Fibroblast of lung (primary cell): ENCODE data around the gene PMM1. TPM values are rescaled to one million over a fixed set of nuclear protein-coding genes. Genes with fewer than 3 reads are reported as not detected.

Experiments used
- DNase-seq, 2 donors: peaks; one replicate each; pipeline versions ENCODE4 v3.0.0 to v3.0.0-alpha.2; 2010; ENCODE audit warnings: low read depth in 2 of 2
- H2AFZ ChIP-seq: 2 replicates; pipeline ENCODE4 v1.5.1; 2012; ENCODE audit warnings: low read length, control low read depth, inconsistent platforms
- H3K27ac ChIP-seq: 2 replicates; pipeline ENCODE4 v1.5.1; 2011; ENCODE audit warnings: low read length, control low read depth; ENCODE audit not compliant: insufficient read depth
- H3K27me3 ChIP-seq: 2 replicates; pipeline ENCODE4 v1.5.1; 2011; ENCODE audit warnings: mild to moderate bottlenecking, low read length; ENCODE audit not compliant: control insufficient read depth, insufficient read depth
- H3K36me3 ChIP-seq: 2 replicates; pipeline ENCODE4 v1.5.1; 2011; ENCODE audit warnings: low read length; ENCODE audit not compliant: control insufficient read depth, insufficient read depth
- H3K4me1 ChIP-seq: 2 replicates; pipeline ENCODE4 v1.5.1; 2011; ENCODE audit warnings: low read length; ENCODE audit not compliant: control insufficient read depth, insufficient read depth; ENCODE audit errors: extremely low read depth
- H3K4me2 ChIP-seq: 2 replicates; pipeline ENCODE4 v1.5.1; 2011; ENCODE audit warnings: low read length, control low read depth; ENCODE audit not compliant: insufficient read depth; ENCODE audit errors: extremely low read depth
- H3K4me3 ChIP-seq, 4 experiments: fragments of 200-600 bp in 1 of 4; sonication (generic) in 1 of 4; replicated peaks in 1 of 4; 2 replicates each; pipeline ENCODE4 v1.5.1; 2011 to 2016; ENCODE audit warnings: low read length in 4 of 4, low read depth in 3 of 4, mild to moderate bottlenecking in 3 of 4, control low read depth in 2 of 4, inconsistent platforms in 1 of 4, mixed read lengths in 1 of 4; ENCODE audit not compliant: insufficient read depth in 1 of 4; ENCODE audit errors: control extremely low read depth in 1 of 4
- H3K79me2 ChIP-seq: 2 replicates; pipeline ENCODE4 v1.5.1; 2012; ENCODE audit warnings: mild to moderate bottlenecking, low read length, inconsistent platforms; ENCODE audit not compliant: control insufficient read depth, insufficient read depth
- H3K9ac ChIP-seq: 2 replicates; pipeline ENCODE4 v1.5.1; 2011; ENCODE audit warnings: mild to moderate bottlenecking, low read length, control low read depth; ENCODE audit not compliant: insufficient read depth
- H3K9me3 ChIP-seq: 2 replicates; pipeline ENCODE4 v1.5.1; 2012; ENCODE audit warnings: low read depth, low read length; ENCODE audit not compliant: control insufficient read depth, insufficient read depth
- H4K20me1 ChIP-seq: 2 replicates; pipeline ENCODE4 v1.5.1; 2011; ENCODE audit warnings: low read length; ENCODE audit not compliant: control insufficient read depth, insufficient read depth; ENCODE audit errors: extremely low read depth
- CTCF ChIP-seq, 2 donors: IDR thresholded peaks in 1 of 2; conservative IDR thresholded peaks in 1 of 2; 1 replicate in 1 of 2; 2 replicates in 1 of 2; pipeline ENCODE4 v1.5.1; 2011 to 2012; ENCODE audit warnings: low read length in 2 of 2, control low read depth in 1 of 2, inconsistent platforms in 1 of 2, low read depth in 1 of 2, mild to moderate bottlenecking in 1 of 2
- EZH2 ChIP-seq: IDR thresholded peaks from 2 replicates; pipeline ENCODE4 v1.5.1; 2012; ENCODE audit warnings: low read length, control low read depth, mild to moderate bottlenecking; ENCODE audit errors: missing control alignments
- polyA plus RNA-seq, 2 donors: library from polyadenylated mRNA; depleted of rRNA in 1 of 2; stranded (reverse) in 1 of 2; unstranded in 1 of 2; fragments of >200 nt; gene quantifications; 2 replicates each; pipeline ENCODE4 v1.2.1, GENCODE V29; 2011 to 2012; ENCODE audit warnings: missing spikeins in 1 of 2
- total RNA-seq: library from RNA; depleted of rRNA; stranded (reverse); fragments of >200 nt; gene quantifications from 2 replicates; pipeline ENCODE4 v1.2.1, GENCODE V29; 2014

Gene PMM1
- total and polyA plus RNA-seq, 2 donors (not counting 1 experiment from before 2014, with no cell fraction given): 32.4 to 110 TPM

GRCh38 chr22:41587347-41587723 is 2.3 kb downstream of the PMM1 start:
- H3K4me2 ChIP-seq: no peak overlapping the region
- H3K79me2 ChIP-seq: peaks cover 32% of the 10 kb centered on the region
- H3K9ac ChIP-seq: no peak overlapping the region

DNA sequence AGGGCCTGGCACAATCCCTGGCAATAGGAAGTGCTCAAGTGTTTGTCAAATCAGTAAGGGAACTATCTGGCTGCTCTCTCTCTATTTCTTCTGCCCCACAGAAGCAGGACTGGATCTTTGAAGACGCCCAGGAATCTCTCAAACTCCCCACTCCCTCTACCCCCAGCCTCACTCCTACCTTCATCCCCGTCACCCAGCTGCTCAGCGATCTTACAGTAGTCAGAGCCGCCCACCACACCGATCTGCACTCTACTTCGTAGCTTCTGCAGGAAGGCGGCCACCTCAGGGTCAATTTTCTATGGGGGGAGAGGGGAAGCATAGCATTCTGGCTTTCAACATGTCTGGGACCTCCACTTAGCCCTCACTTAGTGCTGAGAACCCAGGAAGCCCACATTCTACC is 3.7 kb downstream of the PMM1 start:
- no peaks in the 10 kb centered on the region for H3K27me3 ChIP-seq
- H3K4me1 ChIP-seq: peaks cover 5% of the 10 kb centered on the region
- no peak overlapping the region for H3K4me2 ChIP-seq
- H3K36me3 ChIP-seq: peaks cover 12% of the 10 kb centered on the region
- H3K9me3 ChIP-seq: no peaks in the 10 kb centered on the region
- no peak for DNase-seq
- TF ChIP-seq EZH2 (no peak), CTCF (conservative IDR thresholded peaks at IDR 0.05 in 1 of 2, IDR thresholded peaks at IDR 0.05 in 1 of 2; ENCODE audit: low read depth in 1 of 2, low read length in 2 of 2) (no peak)
- H3K4me3 ChIP-seq: no peak overlapping the region
- no peak overlapping the region for H2AFZ ChIP-seq
- H3K27ac ChIP-seq: no peak overlapping the region
- no peak overlapping the region for H3K9ac ChIP-seq
- H4K20me1 ChIP-seq: no peaks in the 10 kb centered on the region
- H3K79me2 ChIP-seq: peaks cover 32% of the 10 kb centered on the region

More at GRCh38 chr22:41587347-41587723, 2.3 kb downstream of the PMM1 start:
- Histone ChIP-seq H3K27ac (no peak overlapping the region), H3K27me3 (no peaks in the 10 kb centered on the region), H3K36me3 (peaks cover 12% of the 10 kb centered on the region), H3K4me3 (peak overlapping the region in 1 of 4 experiments; percentile 92), H3K9me3 (no peaks in the 10 kb centered on the region), H2AFZ (no peak overlapping the region), H3K4me1 (peaks cover 5% of the 10 kb centered on the region), H4K20me1 (no peaks in the 10 kb centered on the region)
- TF ChIP-seq EZH2: no peak
- no peak for TF ChIP-seq CTCF (conservative IDR thresholded peaks at IDR 0.05 in 1 of 2, IDR thresholded peaks at IDR 0.05 in 1 of 2; ENCODE audit: low read depth in 1 of 2, low read length in 2 of 2)
- DNase-seq: no peak

GRCh38 chr22:41584881-41585280 is 4.8 kb downstream of the PMM1 start:
- Histone ChIP-seq H3K9ac (no peak overlapping the region), H3K79me2 (peaks cover 32% of the 10 kb centered on the region), H3K9me3 (no peaks in the 10 kb centered on the region), H3K4me3 (no peak overlapping the region), H3K27ac (no peak overlapping the region), H3K4me1 (peaks cover 5% of the 10 kb centered on the region), H2AFZ (no peak overlapping the region), H3K4me2 (no peak overlapping the region), H4K20me1 (no peaks in the 10 kb centered on the region), H3K27me3 (no peaks in the 10 kb centered on the region), H3K36me3 (peaks cover 15% of the 10 kb centered on the region)
- no peak for DNase-seq
- TF ChIP-seq EZH2 (no peak), CTCF (conservative IDR thresholded peaks at IDR 0.05 in 1 of 2, IDR thresholded peaks at IDR 0.05 in 1 of 2; ENCODE audit: low read depth in 1 of 2, low read length in 2 of 2) (no peak)
